OCI-LY3 (cell line): ENCODE measurements around the gene EGR2.

Source experiments
- CTCF ChIP-seq: fragments of 200-600, 300-600 bp; sonication (generic); IDR thresholded peaks from 2 replicates; pipeline ENCODE4 v1.5.1; 2014; ENCODE audit warnings: antibody characterized with exemption, low read length, low read depth
- EZH2phosphoT487 ChIP-seq: fragments of 200-600 bp; shearing (Covaris generic); IDR thresholded peaks from 2 replicates; pipeline ENCODE4 v1.6.1; 2018; ENCODE audit warnings: antibody characterized with exemption, mixed run types, low read depth

GRCh38 chr10:62811159-62811875 lies 4.8 kb downstream of the EGR2 start:
- TF ChIP-seq CTCF (no peak), EZH2phosphoT487 (no peak)
